ENCODE measurements around the gene HNRNPUL1.
"Not testable (repeated sequence)": the region's sequence is repeated elsewhere in the genome, so short reads cannot be mapped to it uniquely, and the experiment has no call there.

The HNRNPUL1 gene

DNA sequence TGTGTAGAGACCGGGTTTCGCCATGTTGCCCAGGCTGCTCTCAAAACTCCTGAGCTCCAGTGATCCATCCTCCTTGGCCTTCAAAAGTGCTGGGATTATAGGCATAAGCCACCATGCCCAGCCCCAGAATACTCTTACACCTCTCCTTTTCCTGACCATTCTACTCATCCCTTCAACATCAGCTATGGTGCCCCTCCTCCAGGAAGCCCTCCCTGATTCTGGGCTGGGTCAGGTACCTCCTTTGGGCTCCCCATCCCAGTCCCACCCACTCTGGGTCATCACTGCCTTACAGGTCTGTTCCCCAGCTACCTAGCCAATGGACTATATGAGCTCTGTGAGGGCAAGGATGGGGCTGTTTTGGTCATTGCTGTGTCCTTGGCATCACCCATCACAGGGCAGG lies 80.0 kb downstream of the HNRNPUL1 start:
- H3K27me3 Mint-ChIP-seq (ENCODE audit: low read depth), result no peaks in the 10 kb centered on the region
- peaks cover 65% of the 10 kb centered on the region for H3K36me3 Mint-ChIP-seq (ENCODE audit: low read depth)
- H3K9me3 Mint-ChIP-seq, result peaks cover 8% of the 10 kb centered on the region
- H3K4me1 Mint-ChIP-seq (ENCODE audit: low read depth), result peaks cover 31% of the 10 kb centered on the region
- peak overlapping the region; percentile 67 for H3K27ac Mint-ChIP-seq
- no peak overlapping the region for H3K4me3 Mint-ChIP-seq
- no peak for DNase-seq (ENCODE audit: low spot score)

DNA sequence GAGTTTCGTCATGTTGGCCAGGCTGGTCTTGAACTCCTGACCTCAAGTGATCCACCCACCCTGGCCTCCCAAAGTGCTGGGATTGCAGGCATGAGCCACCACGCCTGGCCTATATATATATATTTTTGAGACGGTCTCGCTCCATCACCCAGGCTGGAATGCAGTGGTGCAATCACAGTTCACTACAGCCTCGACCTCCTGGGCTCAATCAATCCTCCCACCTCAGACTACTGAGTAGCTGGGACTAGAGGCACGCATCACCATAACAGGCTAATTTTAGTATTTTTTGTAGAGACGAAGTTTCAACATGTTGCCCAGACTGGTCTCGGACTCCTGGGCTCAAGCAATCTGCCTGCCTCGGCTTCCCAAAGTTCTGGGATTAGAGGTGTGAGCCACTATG lies 82.7 kb downstream of the HNRNPUL1 start:
- H3K27me3 Mint-ChIP-seq (ENCODE audit: low read depth); H3K27ac Mint-ChIP-seq; DNase-seq (ENCODE audit: low spot score); H3K9me3 Mint-ChIP-seq; H3K4me3 Mint-ChIP-seq: not testable (repeated sequence)
- Mint-ChIP-seq H3K36me3 (ENCODE audit: low read depth) (peaks cover 69% of the 10 kb centered on the region), H3K4me1 (ENCODE audit: low read depth) (peaks cover 36% of the 10 kb centered on the region)

DNA sequence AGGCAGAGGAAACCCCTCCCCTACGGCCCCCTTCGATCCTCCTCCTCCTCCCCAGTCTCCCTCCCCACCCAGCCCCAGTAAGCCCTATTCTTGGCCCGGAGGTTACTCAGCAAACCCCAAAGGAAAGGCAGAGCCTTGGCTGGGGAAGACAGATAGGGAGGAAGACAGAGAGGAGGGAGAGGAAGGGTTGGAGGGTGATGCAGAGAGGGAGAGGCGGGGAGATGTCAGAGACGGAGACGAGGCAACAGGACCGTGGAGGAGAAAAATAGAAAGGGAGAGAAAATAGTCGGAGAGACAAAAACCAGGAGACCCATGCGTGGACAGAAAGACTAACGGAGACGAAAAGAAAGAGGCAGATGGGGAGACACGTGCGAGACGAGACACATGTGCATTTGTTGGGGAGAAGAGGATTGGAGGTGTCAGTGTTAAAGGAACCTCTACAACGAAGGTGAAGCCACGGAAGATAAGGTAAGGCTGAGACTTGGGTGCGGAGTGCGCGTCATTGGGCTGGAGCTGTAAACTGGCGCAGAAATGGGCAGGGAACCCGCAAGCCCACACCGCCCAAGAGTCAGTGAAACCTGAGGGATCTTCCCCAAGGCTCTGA lies 86.7 kb downstream of the HNRNPUL1 start:
- H3K36me3 Mint-ChIP-seq (ENCODE audit: low read depth), result peaks cover 55% of the 10 kb centered on the region
- no peaks in the 10 kb centered on the region for H3K27me3 Mint-ChIP-seq (ENCODE audit: low read depth)
- DNase-seq (ENCODE audit: low spot score), result no peak
- H3K4me3 Mint-ChIP-seq, result peak overlapping the region; percentile 92
- peaks cover 8% of the 10 kb centered on the region for H3K9me3 Mint-ChIP-seq
- peaks cover 35% of the 10 kb centered on the region for H3K4me1 Mint-ChIP-seq (ENCODE audit: low read depth)
- peak overlapping the region; percentile 96 for H3K27ac Mint-ChIP-seq

DNA sequence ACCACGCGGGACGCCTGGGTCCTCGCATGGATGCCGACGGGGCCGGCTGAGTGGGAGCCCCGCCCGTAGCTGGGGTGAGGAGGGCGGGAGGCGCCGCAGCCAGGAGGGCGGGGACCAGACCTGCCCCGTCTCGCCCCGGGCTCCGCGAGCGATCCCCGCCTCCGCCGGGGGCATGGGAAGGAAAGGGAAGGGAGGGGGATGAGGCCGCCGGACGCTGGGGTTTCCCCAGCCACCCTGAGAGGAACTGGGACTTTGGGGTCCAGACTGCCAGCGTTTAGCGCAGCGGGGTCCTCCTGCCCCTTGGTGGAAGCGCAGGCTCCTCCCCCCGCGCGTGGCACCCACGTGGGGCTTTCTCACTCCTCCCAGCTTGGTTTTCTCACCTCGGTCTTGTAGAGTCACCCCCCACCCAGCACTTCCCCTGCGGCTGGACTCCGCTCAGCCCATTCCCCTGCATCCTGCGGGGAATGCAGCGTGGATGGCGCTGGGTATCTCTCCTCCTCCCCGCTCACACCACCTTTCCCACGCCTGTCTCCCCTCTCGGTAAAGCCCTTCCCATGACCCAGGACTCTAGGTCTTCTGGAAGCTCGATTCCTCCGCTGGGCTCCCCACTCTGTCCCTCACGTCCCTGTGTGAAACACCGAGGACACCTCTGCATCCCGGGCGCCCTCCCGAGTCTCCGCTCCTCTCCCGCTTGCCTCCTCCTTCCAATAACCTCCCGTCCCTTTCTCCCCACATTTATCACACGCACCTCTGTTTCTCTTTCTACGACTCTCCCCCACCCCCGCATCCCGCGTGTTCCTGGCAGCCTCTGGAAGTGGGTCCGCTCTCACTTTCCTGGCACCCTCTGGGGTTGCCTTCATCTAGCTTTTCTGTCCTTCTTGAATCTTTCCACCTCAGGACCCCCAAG lies 87.4 kb downstream of the HNRNPUL1 start:
- H3K27me3 Mint-ChIP-seq (ENCODE audit: low read depth), result no peaks in the 10 kb centered on the region
- H3K4me1 Mint-ChIP-seq (ENCODE audit: low read depth), result peaks cover 40% of the 10 kb centered on the region
- H3K27ac Mint-ChIP-seq, result peak overlapping the region; percentile 96
- H3K4me3 Mint-ChIP-seq, result peak overlapping the region; percentile 92
- peaks cover 49% of the 10 kb centered on the region for H3K36me3 Mint-ChIP-seq (ENCODE audit: low read depth)
- peak; percentile 80 for DNase-seq (ENCODE audit: low spot score)
- H3K9me3 Mint-ChIP-seq, result peaks cover 8% of the 10 kb centered on the region

DNA sequence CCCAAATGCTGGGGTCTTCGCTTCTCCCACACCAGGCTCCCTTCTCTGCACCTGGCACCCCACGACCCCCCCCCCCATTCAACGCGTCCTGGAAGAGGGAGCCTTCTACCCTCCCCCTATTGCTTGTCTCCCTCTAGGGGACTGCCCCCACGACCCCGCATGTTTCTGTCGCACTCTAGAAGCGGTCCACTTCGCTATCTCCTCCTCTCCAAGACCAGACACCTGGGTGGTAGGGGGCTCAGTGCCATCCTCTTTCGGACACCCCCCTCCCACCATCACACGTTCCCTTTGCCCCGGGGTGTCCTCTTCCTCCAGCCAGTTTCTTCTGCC lies 88.1 kb downstream of the HNRNPUL1 start:
- Mint-ChIP-seq H3K4me1 (ENCODE audit: low read depth) (peaks cover 46% of the 10 kb centered on the region), H3K36me3 (ENCODE audit: low read depth) (peaks cover 52% of the 10 kb centered on the region), H3K27me3 (ENCODE audit: low read depth) (no peaks in the 10 kb centered on the region), H3K4me3 (peak overlapping the region; percentile 92), H3K27ac (peak overlapping the region; percentile 96), H3K9me3 (peaks cover 8% of the 10 kb centered on the region)
- DNase-seq (ENCODE audit: low spot score), result no peak

DNA sequence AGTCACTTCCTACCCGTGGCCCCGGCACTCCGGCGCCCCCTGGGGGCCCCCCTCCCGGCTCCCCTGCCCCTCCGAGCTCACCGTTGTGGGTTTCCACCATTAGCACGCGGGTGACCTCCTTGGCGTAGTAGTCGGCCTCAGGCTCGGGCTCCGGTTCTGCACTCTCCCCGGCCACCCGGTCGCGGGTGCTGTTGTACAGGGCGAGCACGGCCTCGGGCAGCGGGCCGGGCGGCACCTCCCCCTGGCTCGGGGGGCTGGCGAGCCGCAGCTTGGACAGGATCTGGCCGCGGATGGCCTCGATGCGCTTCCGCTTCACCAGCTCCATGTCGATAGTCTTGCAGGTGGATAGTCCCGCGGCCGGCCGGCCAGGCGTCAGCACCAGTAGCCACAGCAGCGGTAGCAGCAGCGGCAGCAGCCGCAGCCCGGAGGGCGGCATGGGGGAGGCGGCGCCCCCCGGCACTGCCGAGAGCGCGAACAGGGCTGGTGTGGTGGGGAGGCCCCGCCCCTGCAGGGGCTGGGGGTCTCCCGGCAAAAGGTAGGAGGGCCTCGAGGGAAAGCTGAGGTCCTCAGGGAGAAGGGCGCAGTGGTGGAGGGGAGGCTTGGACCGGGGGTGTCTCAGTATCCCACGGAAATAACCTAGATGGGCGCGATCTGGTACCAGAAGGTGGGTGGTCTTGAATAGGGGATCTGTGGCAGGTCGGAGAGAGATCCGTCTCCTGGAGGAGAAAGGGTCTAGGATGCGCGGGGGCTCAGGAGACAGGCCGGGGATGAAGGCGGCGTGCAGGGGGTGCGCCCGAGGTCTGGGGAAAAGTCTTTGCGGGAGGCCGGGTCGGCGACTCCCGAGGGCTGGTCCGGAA lies 88.7 kb downstream of the HNRNPUL1 start:
- Mint-ChIP-seq H3K36me3 (ENCODE audit: low read depth) (peaks cover 51% of the 10 kb centered on the region), H3K27ac (peak overlapping the region; percentile 96), H3K27me3 (ENCODE audit: low read depth) (no peaks in the 10 kb centered on the region), H3K9me3 (peaks cover 8% of the 10 kb centered on the region), H3K4me3 (peak overlapping the region; percentile 92), H3K4me1 (ENCODE audit: low read depth) (peaks cover 52% of the 10 kb centered on the region)
- peak; percentile 79 for DNase-seq (ENCODE audit: low spot score)

DNA sequence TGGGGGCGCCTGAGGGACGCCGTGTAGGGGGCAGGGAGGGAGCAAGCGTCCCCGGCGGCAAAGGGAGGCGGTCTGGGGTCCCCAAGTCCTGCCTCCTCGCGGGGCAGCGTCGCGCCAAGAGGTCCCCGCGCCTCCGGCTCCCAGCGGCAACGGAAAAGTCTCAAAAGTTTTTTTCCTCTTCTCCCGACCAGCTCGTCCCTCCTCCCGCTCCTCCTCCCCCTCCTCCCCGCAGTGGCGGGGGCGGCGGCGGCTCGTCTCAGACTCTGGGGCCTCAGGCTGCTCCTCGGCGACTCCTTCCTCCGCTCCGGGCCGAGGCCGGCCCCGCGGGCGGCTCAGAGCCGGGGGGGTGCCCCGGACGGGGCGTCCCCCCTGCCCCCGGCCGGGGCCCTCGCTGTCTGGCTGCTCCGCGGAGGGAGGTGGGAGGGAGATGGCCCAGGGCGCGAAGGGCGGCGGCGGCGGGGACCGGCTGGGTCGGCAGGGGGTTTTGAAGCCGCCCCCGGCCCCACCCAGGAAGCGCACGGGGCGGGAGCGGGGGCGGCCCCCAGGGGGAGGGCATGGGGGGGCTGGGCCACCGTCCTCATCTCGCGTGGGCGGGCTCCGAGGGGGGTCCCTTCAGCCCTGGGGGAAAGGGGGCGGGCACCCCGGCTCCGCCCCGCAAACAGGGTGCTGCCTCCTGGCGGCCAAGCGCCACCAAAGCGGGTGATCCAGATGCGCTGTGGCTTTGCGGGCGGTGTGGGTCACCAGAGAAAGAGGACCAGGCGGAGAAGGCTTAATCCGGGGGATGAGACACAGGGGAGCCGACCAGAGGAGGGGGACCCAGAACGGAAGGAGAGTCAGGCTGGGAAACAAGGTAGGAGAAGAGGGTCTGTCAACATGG lies 89.5 kb downstream of the HNRNPUL1 start, which contains the start of gene TGFB1:
Gene TGFB1 (minus strand): TSS at position 457 of the 877 bp plus-strand sequence. CDS start 878 bp downstream, outside the sequence.
- peak; percentile 90 for DNase-seq (ENCODE audit: low spot score)
- Mint-ChIP-seq H3K27ac (peak within 1 kb of the TSS; percentile 93), H3K27me3 (ENCODE audit: low read depth) (no peaks in the 10 kb centered on the region), H3K9me3 (peaks cover 4% of the 10 kb centered on the region), H3K4me1 (ENCODE audit: low read depth) (peaks cover 54% of the 10 kb centered on the region), H3K4me3 (peak within 1 kb of the TSS; percentile 92), H3K36me3 (ENCODE audit: low read depth) (peaks cover 45% of the 10 kb centered on the region)

DNA sequence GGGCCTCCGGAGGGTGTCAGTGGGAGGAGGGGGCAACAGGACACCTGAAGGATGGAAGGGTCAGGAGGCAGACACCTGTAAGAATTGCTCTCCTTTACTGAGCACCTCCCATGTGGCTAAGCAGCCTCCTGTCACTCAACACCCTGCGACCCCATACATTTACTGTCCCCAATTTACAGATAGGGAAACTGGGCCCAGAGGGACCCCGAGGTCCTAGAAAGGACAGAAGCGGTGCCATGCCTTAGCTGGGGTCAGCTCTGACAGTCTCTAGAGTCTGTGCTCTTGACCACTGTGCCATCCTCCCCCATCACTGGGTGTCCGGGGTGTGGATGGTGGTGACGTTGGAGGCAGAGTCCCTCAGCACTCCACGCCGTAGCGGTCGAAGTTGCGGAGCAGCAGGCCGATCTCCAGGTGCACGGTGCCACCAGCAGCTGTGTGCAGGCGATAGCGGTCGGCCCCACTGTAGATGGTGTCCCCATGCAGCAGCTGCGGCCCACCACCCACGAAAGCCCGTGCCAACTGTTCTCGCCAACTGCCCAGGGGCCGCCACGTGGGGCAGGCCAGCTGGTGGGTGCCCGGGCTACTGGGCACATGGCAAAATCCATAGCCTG lies 90.3 kb downstream of the HNRNPUL1 start:
- peaks cover 39% of the 10 kb centered on the region for H3K36me3 Mint-ChIP-seq (ENCODE audit: low read depth)
- DNase-seq (ENCODE audit: low spot score), result no peak
- H3K9me3 Mint-ChIP-seq, result no peaks in the 10 kb centered on the region
- peak overlapping the region; percentile 90 for H3K27ac Mint-ChIP-seq
- H3K4me1 Mint-ChIP-seq (ENCODE audit: low read depth), result peaks cover 46% of the 10 kb centered on the region
- peak overlapping the region; percentile 78 for H3K4me3 Mint-ChIP-seq
- no peaks in the 10 kb centered on the region for H3K27me3 Mint-ChIP-seq (ENCODE audit: low read depth)

DNA sequence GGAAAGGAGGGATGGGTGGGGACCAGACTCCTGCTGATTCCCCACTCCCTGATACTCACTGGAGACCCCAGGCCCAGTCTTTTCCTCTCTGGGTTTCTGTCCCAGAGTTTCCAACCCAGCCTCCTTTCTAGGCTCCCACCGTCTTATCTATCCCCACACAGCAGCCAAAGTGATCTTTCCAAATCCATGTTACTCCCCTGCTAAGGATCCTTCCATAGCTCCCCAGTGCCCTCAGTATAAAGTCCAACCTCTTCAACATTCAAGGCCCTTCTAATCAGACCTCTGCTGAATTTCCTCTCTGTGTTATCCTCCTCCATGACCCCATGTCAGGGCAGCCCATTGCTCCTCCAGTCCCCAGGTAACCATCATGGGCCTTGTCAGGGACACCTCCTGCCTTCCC lies 90.9 kb downstream of the HNRNPUL1 start:
- H3K27ac Mint-ChIP-seq, result peak overlapping the region; percentile 59
- peaks cover 36% of the 10 kb centered on the region for H3K36me3 Mint-ChIP-seq (ENCODE audit: low read depth)
- H3K27me3 Mint-ChIP-seq (ENCODE audit: low read depth), result no peaks in the 10 kb centered on the region
- no peaks in the 10 kb centered on the region for H3K9me3 Mint-ChIP-seq
- DNase-seq (ENCODE audit: low spot score), result no peak
- H3K4me1 Mint-ChIP-seq (ENCODE audit: low read depth), result peaks cover 40% of the 10 kb centered on the region
- H3K4me3 Mint-ChIP-seq, result peak overlapping the region; percentile 52

DNA sequence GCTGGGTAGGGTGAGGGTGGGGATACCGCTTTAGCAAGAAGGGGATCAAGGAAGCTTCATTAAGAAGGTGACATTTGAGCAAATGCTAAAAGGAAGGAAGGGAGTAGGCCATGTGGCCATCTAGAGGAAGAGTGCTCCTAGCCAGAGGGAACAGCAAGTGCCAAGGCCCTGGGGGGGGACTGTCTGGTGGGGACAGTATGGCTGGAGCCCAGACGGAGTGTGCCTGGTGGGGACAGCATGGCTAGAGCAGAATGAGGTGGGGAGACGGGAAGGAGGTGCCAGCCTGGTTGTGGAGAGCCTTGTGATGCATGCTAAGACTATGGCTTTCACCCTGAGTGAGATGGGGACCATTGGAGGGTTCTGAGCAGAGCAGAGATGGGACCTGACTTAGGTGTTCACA lies 91.6 kb downstream of the HNRNPUL1 start:
- no peak for DNase-seq (ENCODE audit: low spot score)
- Mint-ChIP-seq H3K9me3 (no peaks in the 10 kb centered on the region), H3K36me3 (ENCODE audit: low read depth) (peaks cover 32% of the 10 kb centered on the region), H3K27me3 (ENCODE audit: low read depth) (no peaks in the 10 kb centered on the region), H3K4me1 (ENCODE audit: low read depth) (peaks cover 38% of the 10 kb centered on the region), H3K4me3 (peak overlapping the region; percentile 50), H3K27ac (peak overlapping the region; percentile 59)

DNA sequence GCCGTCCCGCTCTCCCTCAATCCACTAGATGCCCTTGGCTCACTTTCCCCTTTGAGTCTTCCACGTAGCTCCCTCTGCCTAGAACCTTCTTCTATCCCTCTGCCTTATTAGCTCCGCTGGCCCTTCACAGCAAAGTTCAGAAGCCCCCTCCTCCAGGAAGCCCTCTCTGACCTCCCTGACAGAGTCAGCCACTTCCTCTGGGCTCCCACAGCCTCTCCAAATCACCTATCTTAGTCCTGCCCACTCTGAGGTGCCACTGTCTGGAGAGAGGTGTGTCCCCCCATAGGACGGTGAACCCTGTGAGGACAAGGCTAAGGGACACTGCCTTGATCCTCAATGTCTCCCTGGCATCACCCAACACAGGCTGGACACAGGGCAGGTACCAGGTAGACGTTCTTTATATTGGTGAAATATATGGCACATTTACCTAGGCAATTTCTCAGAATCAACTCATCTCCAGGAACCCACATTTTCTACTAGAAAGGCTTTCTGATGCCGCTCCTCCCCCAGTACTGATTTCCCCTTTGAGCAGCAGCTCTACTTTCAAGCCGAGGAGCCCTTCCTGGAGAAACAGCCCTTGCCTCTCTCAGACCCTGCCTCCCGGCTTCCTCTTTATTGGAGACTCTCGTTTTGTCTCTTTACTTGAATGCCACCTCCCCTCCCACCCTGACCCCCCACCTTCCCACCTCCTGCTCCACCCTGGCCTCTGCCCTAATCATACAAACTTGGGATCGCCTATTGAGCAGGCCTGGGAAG lies 93.0 kb downstream of the HNRNPUL1 start:
- H3K27ac Mint-ChIP-seq, result peak overlapping the region; percentile 92
- H3K36me3 Mint-ChIP-seq (ENCODE audit: low read depth), result peaks cover 22% of the 10 kb centered on the region
- H3K27me3 Mint-ChIP-seq (ENCODE audit: low read depth), result no peaks in the 10 kb centered on the region
- no peak for DNase-seq (ENCODE audit: low spot score)
- H3K4me3 Mint-ChIP-seq, result peak overlapping the region; percentile 77
- peaks cover 36% of the 10 kb centered on the region for H3K4me1 Mint-ChIP-seq (ENCODE audit: low read depth)
- no peaks in the 10 kb centered on the region for H3K9me3 Mint-ChIP-seq
